HFFc6 (cell line): ENCODE measurements around the gene ATXN1. TPM values are rescaled to one million over a fixed set of nuclear protein-coding genes. Genes with fewer than 3 reads are reported as not detected.

Experiments used
- DNase-seq: peaks from one replicate; pipeline ENCODE4 v3.0.0-alpha.2; 2018
- H3K27ac Mint-ChIP-seq: 2 replicates; pipeline ENCODE4 v1.8.0; 2020; ENCODE audit warnings: mild to moderate bottlenecking, mixed read lengths
- H3K27me3 Mint-ChIP-seq: 2 replicates; pipeline ENCODE4 v1.8.0; 2021; ENCODE audit warnings: mild to moderate bottlenecking, moderate library complexity, mixed read lengths; ENCODE audit not compliant: insufficient read depth
- H3K36me3 Mint-ChIP-seq: 2 replicates; pipeline ENCODE4 v1.8.0; 2021; ENCODE audit warnings: low read depth, mixed read lengths
- H3K4me1 Mint-ChIP-seq: 2 replicates; pipeline ENCODE4 v1.8.0; 2020; ENCODE audit warnings: low read depth, mixed read lengths
- H3K4me3 Mint-ChIP-seq: 2 replicates; pipeline ENCODE4 v1.8.0; 2020; ENCODE audit warnings: mild to moderate bottlenecking, moderate library complexity, mixed read lengths
- H3K9me3 Mint-ChIP-seq: 2 replicates; pipeline ENCODE4 v1.8.0; 2020; ENCODE audit warnings: mild to moderate bottlenecking, mixed read lengths
- total RNA-seq, 6 experiments: library from RNA; stranded (reverse); fragmentation: NEBNext Ultra II Directional; extraction: Animal tissue kit (Norgen Biotek cat#: 25700); gene quantifications; 2 replicates in 1 of 6; 3 replicates in 5 of 6; pipeline ENCODE4 v1.2.3, GENCODE V29; 2021
- TF ChIP-seq, protein P1 (sequence below): fragments of 200-600 bp; sonication (generic); IDR thresholded peaks from 2 replicates; pipeline ENCODE4 v1.5.0; 2021; ENCODE audit warnings: antibody characterized with exemption, mild to moderate bottlenecking

Gene ATXN1
- total RNA-seq, 6 experiments from 2014 or later = 28.2 to 41.5 (median 30.5) TPM

DNA sequence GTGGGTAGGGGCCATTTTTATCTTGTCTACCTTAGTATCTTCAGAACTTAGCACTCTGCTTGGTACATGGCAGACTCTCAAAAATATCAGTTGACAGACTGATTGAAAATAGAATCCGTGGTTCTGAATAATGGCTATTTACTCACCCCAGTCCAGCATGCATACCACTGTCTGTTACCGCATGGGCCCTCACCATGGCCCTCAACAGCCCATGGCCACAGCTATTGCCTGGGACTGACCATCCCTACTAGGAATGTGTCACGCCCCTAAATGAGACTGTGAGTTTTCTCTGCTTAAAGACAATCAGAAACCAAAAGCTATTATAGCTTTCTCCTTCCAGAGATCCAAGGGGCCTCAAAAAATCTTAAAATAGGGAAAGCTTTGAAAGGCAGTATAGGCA is 207.7 kb downstream of the ATXN1 start:
- Mint-ChIP-seq H3K27ac (no peak overlapping the region), H3K36me3 (peaks cover 16% of the 10 kb centered on the region), H3K9me3 (no peaks in the 10 kb centered on the region), H3K4me1 (no peaks in the 10 kb centered on the region), H3K27me3 (peaks cover 4% of the 10 kb centered on the region; the same call in 1 of the 2 replicates), H3K4me3 (no peak overlapping the region)
- no peak for DNase-seq
- TF ChIP-seq, protein P1, sequence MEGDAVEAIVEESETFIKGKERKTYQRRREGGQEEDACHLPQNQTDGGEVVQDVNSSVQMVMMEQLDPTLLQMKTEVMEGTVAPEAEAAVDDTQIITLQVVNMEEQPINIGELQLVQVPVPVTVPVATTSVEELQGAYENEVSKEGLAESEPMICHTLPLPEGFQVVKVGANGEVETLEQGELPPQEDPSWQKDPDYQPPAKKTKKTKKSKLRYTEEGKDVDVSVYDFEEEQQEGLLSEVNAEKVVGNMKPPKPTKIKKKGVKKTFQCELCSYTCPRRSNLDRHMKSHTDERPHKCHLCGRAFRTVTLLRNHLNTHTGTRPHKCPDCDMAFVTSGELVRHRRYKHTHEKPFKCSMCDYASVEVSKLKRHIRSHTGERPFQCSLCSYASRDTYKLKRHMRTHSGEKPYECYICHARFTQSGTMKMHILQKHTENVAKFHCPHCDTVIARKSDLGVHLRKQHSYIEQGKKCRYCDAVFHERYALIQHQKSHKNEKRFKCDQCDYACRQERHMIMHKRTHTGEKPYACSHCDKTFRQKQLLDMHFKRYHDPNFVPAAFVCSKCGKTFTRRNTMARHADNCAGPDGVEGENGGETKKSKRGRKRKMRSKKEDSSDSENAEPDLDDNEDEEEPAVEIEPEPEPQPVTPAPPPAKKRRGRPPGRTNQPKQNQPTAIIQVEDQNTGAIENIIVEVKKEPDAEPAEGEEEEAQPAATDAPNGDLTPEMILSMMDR = no peak

DNA sequence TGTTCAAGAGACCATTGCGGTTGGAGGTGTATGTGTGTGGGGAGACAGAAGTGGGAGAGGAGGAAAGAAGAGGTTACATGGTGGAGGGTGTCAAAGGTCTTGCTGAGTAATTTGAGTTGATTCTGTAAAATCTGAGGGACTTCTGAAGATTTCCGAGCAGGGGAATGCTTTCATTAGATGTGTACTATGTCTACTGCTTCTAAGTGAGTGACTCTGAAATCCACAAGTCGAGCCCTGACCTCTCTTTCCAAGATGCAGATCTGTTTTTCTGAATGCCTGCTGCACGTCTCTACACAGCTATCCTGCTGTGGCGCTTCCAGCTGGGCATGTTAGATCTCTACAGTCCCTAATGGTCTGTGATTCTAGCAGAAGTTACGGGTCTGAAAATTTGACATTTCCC is 209.8 kb downstream of the ATXN1 start:
- Mint-ChIP-seq H3K36me3 (peaks cover 20% of the 10 kb centered on the region), H3K4me3 (no peak overlapping the region), H3K27ac (no peak overlapping the region), H3K9me3 (no peaks in the 10 kb centered on the region), H3K4me1 (peaks cover 8% of the 10 kb centered on the region), H3K27me3 (peaks cover 4% of the 10 kb centered on the region; the same call in 1 of the 2 replicates)
- TF ChIP-seq, protein P1 = no peak
- no peak for DNase-seq

DNA sequence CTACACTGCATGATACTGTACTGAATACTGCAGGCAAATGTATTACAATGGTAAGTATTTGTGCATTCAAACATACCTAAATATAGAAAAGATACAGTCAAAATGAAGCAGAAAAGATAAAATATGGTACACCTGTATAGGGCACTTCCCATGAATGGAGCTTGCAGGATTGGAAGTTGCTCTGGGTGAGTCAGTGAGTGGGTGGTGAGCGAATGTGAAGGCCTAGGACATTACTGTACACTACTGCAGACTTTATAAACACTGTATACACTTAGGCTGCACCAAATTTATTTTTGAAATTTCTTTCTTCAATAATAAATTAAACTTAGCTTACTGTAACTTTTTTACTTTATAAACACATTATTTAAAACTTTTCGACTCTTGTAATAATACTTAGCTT is 213.1 kb downstream of the ATXN1 start:
- H3K36me3 Mint-ChIP-seq = peaks cover 15% of the 10 kb centered on the region
- peaks cover 6% of the 10 kb centered on the region for H3K27me3 Mint-ChIP-seq
- no peak for DNase-seq
- H3K27ac Mint-ChIP-seq = no peak overlapping the region
- TF ChIP-seq, protein P1 = no peak
- no peaks in the 10 kb centered on the region for H3K9me3 Mint-ChIP-seq
- H3K4me1 Mint-ChIP-seq = peaks cover 19% of the 10 kb centered on the region
- H3K4me3 Mint-ChIP-seq = no peak overlapping the region

DNA sequence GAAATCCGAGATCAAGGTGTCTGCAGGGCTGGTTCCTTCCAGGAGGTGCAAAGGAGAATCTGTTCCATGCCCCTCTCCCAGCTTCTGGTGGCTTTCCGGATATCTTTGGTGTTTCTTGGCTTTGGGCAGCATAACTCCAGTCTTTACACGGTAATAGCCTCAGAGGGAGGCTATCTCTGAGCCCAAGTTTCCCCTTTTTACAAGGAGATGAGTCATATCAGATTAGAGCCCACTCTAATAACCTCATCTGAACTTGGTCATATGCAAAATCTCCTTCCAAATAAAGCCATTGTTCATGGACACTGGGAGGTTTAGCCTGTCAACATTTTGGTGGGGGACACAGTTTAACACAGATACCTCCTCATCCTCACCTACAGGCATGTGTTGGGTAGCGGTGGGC is 213.7 kb downstream of the ATXN1 start:
- Mint-ChIP-seq H3K27ac (no peak overlapping the region), H3K4me1 (peaks cover 19% of the 10 kb centered on the region), H3K27me3 (peaks cover 6% of the 10 kb centered on the region), H3K4me3 (no peak overlapping the region), H3K9me3 (no peaks in the 10 kb centered on the region), H3K36me3 (peaks cover 10% of the 10 kb centered on the region)
- TF ChIP-seq, protein P1 = no peak
- DNase-seq = no peak

DNA sequence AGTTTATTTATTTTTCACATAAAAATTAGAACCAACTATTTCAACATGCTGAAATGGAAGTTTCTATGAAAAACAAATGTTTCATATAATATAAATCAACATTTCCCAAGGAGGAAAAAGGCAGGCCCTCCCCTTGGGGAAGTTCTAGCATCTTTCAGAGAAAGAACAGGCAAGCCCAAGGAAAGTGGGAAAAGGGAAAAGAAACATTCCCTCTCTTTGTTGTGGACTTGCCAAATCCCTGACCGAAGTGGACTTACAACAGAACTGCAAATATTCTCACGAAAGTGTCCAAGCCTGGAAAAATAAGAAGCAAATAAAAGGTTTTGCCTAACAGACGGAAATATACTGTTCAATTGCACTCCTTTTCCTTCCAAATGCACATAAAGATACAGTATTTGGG is 214.4 kb downstream of the ATXN1 start:
- H3K4me3 Mint-ChIP-seq = no peak overlapping the region
- peaks cover 8% of the 10 kb centered on the region for H3K36me3 Mint-ChIP-seq
- no peak overlapping the region for H3K27ac Mint-ChIP-seq
- no peaks in the 10 kb centered on the region for H3K9me3 Mint-ChIP-seq
- H3K4me1 Mint-ChIP-seq = peaks cover 19% of the 10 kb centered on the region
- TF ChIP-seq, protein P1 = no peak
- DNase-seq = no peak
- peaks cover 6% of the 10 kb centered on the region for H3K27me3 Mint-ChIP-seq

DNA sequence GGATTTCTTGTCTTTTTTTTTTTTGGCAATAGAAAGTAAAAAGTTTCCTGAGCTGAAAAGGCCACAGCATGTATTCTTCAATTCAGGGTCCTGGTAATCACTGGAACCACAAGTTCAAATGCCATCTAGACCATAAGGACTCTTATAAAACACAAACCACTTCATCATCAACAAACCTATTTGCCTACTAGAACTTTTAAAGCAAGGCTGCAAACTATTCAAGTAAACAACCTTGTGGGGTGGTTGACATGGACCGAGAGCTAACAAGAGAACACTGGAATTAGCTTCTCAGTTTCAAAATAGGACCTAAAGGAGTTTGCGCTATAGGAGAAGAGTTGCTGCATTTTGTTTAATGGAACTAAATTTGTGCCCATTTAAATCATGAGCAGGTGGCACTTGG is 215.9 kb downstream of the ATXN1 start:
- H3K4me3 Mint-ChIP-seq = no peak overlapping the region
- peaks cover 25% of the 10 kb centered on the region for H3K4me1 Mint-ChIP-seq
- TF ChIP-seq, protein P1 = no peak
- no peak for DNase-seq
- H3K27me3 Mint-ChIP-seq = peaks cover 5% of the 10 kb centered on the region
- H3K9me3 Mint-ChIP-seq = no peaks in the 10 kb centered on the region
- H3K36me3 Mint-ChIP-seq = peaks cover 8% of the 10 kb centered on the region
- no peak overlapping the region for H3K27ac Mint-ChIP-seq
